Heart left ventricle (tissue), 13 donors: ENCODE measurements around the gene SERPINA12.

Source experiments
- CTCF ChIP-seq, 12 donors: fragments of 200-600 bp; sonication (generic) in 4 of 12; IDR thresholded peaks; one replicate each; pipeline versions ENCODE4 v1.5.0 to v1.8.0; 2018 to 2022; ENCODE audit warnings: antibody characterized with exemption in 12 of 12, mild to moderate bottlenecking in 5 of 12
- POLR2A ChIP-seq, 2 donors: fragments of 450-650 bp; IDR thresholded peaks; one replicate each; pipeline ENCODE4 v1.6.1; 2017; ENCODE audit warnings: antibody characterized with exemption in 2 of 2, mild to moderate bottlenecking in 2 of 2, moderate library complexity in 2 of 2
- donor health status: ischemic (EF 13 %, LVEDD 7.1; RV severe dilation, severe dysfunction).
- donor health status: DM: no; HTN: yes; CAD: no.
- donor health status: DM: no; HTN: no; CAD: no.
- donor health status: ischemic (EF 25% LVEDD 6.9; RV normal size, moderate dysfunction).
- donor health status: ischemic (EF 25% LVEDD 5.7; RV mildly dilated, moderate dysfunction).
- donor health status: ischemic (EF 35%, LVEDD 5.7; RV mildly dilated, moderate dysfunction).
- donor health status: nonischemic (EF 11% LVEDD 7.7; RV severe dilation, severe dysfunction).
- donor health status: DM: yes; HTN: yes; CAD: no.
- donor health status: PGD.
- donor health status: ischemic (EF 29% LVEDD 5.4; RV normal size, mild dysfunction).
- donor health status: nonischemic (EF 23%, LVEDD 6.1; RV moderate dilation, normal function).

DNA sequence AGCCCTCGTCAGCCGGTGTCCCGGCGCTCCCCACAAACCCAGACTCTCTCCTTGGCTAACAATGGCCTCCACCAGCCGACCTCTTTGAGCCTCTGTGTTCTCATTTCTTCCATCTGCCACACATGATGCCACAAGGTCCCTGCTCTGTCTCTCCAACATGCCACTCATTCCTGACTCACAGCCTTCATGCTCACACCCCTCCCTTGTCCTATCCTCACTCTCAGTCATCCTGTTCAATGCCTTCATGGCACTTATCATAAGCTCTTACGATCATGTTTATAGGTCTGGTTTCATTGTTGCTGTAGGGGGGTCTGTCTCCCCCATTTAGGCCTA lies 47.1 kb downstream of the SERPINA12 start:
- TF ChIP-seq CTCF (IDR thresholded peaks at IDR 0.05) = no peak
- no peak for TF ChIP-seq POLR2A (IDR thresholded peaks at IDR 0.05)
